Stimulated activated CD4-positive, alpha-beta T cell treated with anti-CD3 and anti-CD28 coated beads, Interleukin-1b, Interleukin-23, amount 100 ng/mL, for 24 hours (primary cell): ENCODE results near the gene IPO4.
A peak's percentile ranks its signal among the peaks of the same experiment; 100 is the strongest.
"Not testable (repeated sequence)": the region's sequence is repeated elsewhere in the genome, so short reads cannot be mapped to it uniquely, and the experiment has no call there.

ENCODE experiments used
- DNase-seq, 4 experiments: peaks; one replicate each; pipeline ENCODE4 v3.0.0-alpha.2; 2020; ENCODE audit warnings: low read depth in 4 of 4, low spot score in 1 of 4

Gene IPO4

GRCh38 chr14:24215495-24216344 is 27.1 kb upstream of the IPO4 start, which contains the start of gene MDP1:
Gene MDP1, minus strand, starts transcription at chr14:24216066. Its CDS starts 111 bp downstream, at chr14:24215955.
- DNase-seq: peak; percentile 52 to 77 (median 66)

GRCh38 chr14:24213866-24214662 is 25.4 kb upstream of the IPO4 start:
- DNase-seq: no peak

- DNase-seq: peak; percentile 83 to 95 (median 92)
These were observed 24.6 kb upstream of the IPO4 start, which contains the start of gene CHMP4A for GRCh38 chr14:24212924-24213865. Gene CHMP4A, minus strand, starts transcription at chr14:24213488. Its CDS starts 49 bp downstream, at chr14:24213439.

- DNase-seq: no peak
These were observed 22.7 kb upstream of the IPO4 start for GRCh38 chr14:24211311-24211710.

GRCh38 chr14:24207625-24208024 is 19.0 kb upstream of the IPO4 start:
- no peak for DNase-seq

- DNase-seq: no peak
These were observed 18.5 kb upstream of the IPO4 start for GRCh38 chr14:24207104-24207551.

GRCh38 chr14:24206260-24207103 is 17.9 kb upstream of the IPO4 start:
- no peak for DNase-seq

- no peak for DNase-seq
These were observed 15.8 kb upstream of the IPO4 start for GRCh38 chr14:24204163-24205146.

GRCh38 chr14:24203249-24203886 is 14.8 kb upstream of the IPO4 start:
- not testable (repeated sequence) for DNase-seq

- not testable (repeated sequence) for DNase-seq
These were observed 13.9 kb upstream of the IPO4 start for GRCh38 chr14:24202538-24202937.

- no peak for DNase-seq
These were observed 10.4 kb upstream of the IPO4 start for GRCh38 chr14:24198814-24199524.

GRCh38 chr14:24197056-24197450 is 8.4 kb upstream of the IPO4 start:
- DNase-seq: no peak

GRCh38 chr14:24196071-24197055 is 7.7 kb upstream of the IPO4 start:
- DNase-seq: no peak

- peak; percentile 63 to 78 (median 76) for DNase-seq
These were observed 6.8 kb upstream of the IPO4 start, which contains the start of gene TM9SF1 for GRCh38 chr14:24195186-24196070. Gene TM9SF1, minus strand, starts transcription at chr14:24195441. Its CDS starts 422 bp downstream, at chr14:24195019.

- no peak for DNase-seq
These were observed 6.2 kb upstream of the IPO4 start for GRCh38 chr14:24194873-24195185.
